Subcutaneous adipose tissue (tissue), 4 donors: ENCODE results near the gene DGUOK. TPM values are rescaled to one million over a fixed set of nuclear protein-coding genes. Genes with fewer than 3 reads are reported as not detected.

ENCODE experiments used
- total RNA-seq, 4 donors: library from RNA; depleted of rRNA; stranded (reverse); fragments of >200 nt; gene quantifications; one replicate each; pipeline ENCODE4 v1.1.0, GENCODE V29; 2016
- TF ChIP-seq, protein P1 (sequence below): fragments of 450-650 bp; IDR thresholded peaks from one replicate; pipeline ENCODE4 v1.5.1; 2016; ENCODE audit warnings: low read depth, mild to moderate bottlenecking, control low read depth, antibody characterized with exemption, moderate library complexity

Gene DGUOK
- 10 to 100 TPM; 34.8 to 54.0 (median 45.8) TPM for total RNA-seq

DNA sequence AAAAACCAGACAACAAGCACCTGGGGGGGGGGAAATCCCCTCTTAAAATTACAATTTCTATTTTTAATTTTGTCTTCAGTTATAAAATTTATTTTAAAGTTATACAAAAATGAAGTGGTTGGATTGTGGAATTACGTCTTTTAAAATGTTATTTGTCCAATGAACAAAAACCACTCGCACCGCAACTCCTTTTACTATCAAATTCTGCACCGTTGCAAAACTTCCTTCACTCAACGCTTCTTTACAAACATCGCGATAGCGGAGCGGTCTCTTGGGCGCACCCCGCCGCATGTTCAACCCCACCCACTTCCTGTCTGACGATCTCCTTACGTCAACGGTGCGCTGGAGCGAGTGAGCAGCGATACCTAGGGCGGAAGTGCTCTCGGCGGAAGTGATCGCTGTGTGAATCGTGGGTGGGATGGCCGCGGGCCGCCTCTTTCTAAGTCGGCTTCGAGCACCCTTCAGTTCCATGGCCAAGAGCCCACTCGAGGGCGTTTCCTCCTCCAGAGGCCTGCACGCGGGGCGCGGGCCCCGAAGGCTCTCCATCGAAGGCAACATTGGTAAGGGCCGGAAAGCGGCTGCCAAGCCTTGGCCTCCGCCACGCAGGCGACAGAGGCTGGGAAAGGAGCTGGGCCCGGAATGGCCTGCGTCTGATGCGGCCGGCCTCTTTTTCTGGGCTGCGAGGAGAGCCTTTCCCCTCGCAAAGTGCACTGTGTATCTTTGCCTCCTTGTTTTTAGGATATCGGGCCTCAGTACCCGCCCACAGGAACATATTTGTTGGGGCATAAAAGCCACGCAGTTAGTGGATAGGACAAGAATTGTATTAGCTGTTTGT is at the start of gene DGUOK:
DGUOK (plus strand) TSS at position 388 of the 835 bp plus-strand sequence; CDS start at position 419, 31 bp downstream.
- TF ChIP-seq, protein P1, sequence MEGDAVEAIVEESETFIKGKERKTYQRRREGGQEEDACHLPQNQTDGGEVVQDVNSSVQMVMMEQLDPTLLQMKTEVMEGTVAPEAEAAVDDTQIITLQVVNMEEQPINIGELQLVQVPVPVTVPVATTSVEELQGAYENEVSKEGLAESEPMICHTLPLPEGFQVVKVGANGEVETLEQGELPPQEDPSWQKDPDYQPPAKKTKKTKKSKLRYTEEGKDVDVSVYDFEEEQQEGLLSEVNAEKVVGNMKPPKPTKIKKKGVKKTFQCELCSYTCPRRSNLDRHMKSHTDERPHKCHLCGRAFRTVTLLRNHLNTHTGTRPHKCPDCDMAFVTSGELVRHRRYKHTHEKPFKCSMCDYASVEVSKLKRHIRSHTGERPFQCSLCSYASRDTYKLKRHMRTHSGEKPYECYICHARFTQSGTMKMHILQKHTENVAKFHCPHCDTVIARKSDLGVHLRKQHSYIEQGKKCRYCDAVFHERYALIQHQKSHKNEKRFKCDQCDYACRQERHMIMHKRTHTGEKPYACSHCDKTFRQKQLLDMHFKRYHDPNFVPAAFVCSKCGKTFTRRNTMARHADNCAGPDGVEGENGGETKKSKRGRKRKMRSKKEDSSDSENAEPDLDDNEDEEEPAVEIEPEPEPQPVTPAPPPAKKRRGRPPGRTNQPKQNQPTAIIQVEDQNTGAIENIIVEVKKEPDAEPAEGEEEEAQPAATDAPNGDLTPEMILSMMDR, result no peak

- TF ChIP-seq, protein P1, result no peak
These were observed 49.4 kb upstream of the DGUOK start for GRCh38 chr2:73877071-73877802.

DNA sequence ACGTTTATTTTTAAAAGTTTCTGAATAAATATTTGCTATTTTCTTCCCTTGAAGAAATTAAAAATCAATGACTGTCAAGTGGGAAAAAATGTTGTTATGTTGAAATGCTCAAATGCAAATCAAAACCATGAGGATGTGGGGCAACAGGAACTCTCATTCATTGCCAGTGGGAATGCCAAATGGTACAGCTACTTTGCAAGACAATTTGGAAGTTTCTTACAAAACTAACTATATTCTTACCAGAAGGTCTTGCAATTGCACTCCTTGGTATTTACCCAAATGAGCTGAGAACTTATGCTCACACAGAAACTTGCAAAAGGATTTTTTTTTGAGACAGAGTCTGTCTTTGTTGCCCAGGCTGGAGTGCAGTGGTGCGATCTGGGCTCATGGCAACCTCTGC is 41.3 kb upstream of the DGUOK start:
- TF ChIP-seq, protein P1, result no peak

- TF ChIP-seq, protein P1, result no peak
These were observed 40.3 kb upstream of the DGUOK start for GRCh38 chr2:73886357-73886756.

GRCh38 chr2:73888388-73888787 is 38.3 kb upstream of the DGUOK start:
- TF ChIP-seq, protein P1, result no peak

GRCh38 chr2:73889206-73889605 is 37.5 kb upstream of the DGUOK start:
- TF ChIP-seq, protein P1, result no peak
